Measurements from ENCODE around the gene VPS26B. TPM values are rescaled to one million over a fixed set of nuclear protein-coding genes. Genes with fewer than 3 reads are reported as not detected.
A peak's percentile ranks its signal among the peaks of the same experiment; 100 is the strongest.

Gene VPS26B
- total RNA-seq, 1 experiment from 2014 or later = 29.3 TPM

GRCh38 chr11:134244593-134244992 lies 20.1 kb downstream of the VPS26B start:
- CTCF ChIA-PET = interaction anchor here (0.6 to 2.5 kb wide), 6 partner anchors 9 to 105 kb away, joined by 3 to 13 read pairs (median 5); partner anchors contain the start of genes ACAD8, NCAPD3, THYN1 and VPS26B
- Mint-ChIP-seq H3K4me1 (peaks cover 8% of the 10 kb centered on the region), H3K4me3 (no peak overlapping the region), H3K36me3 (peaks cover 41% of the 10 kb centered on the region), H3K9me3 (no peaks in the 10 kb centered on the region), H3K27ac (no peak overlapping the region), H3K27me3 (ENCODE audit: low read depth) (no peaks in the 10 kb centered on the region)
- DNase-seq (ENCODE audit: low spot score) = no peak
- ATAC-seq = peak; percentile 83
- no peak for TF ChIP-seq PRRX2 (CRISPR knock-in tag; IDR thresholded peaks at IDR 0.05)
- 0 out of 2 replicates have a peak, but pooled peaks have one; percentile 16 for TF ChIP-seq PRDM15 (CRISPR knock-in tag; IDR thresholded peaks at IDR 0.05)
- POLR2A ChIA-PET = no interaction called here

- ChIA-PET POLR2A (no interaction called here), CTCF (interaction anchor here (0.6 to 2.5 kb wide), 4 partner anchors 9 to 38 kb away, joined by 3 to 13 read pairs (median 9); partner anchors contain the start of genes ACAD8, NCAPD3, THYN1 and VPS26B)
- Mint-ChIP-seq H3K9me3 (no peaks in the 10 kb centered on the region), H3K4me1 (peaks cover 8% of the 10 kb centered on the region), H3K36me3 (peaks cover 44% of the 10 kb centered on the region), H3K27ac (no peak overlapping the region), H3K27me3 (ENCODE audit: low read depth) (no peaks in the 10 kb centered on the region), H3K4me3 (no peak overlapping the region)
- ATAC-seq (no peak), DNase-seq (ENCODE audit: low spot score) (no peak)
- TF ChIP-seq ZNF532 (CRISPR knock-in tag; IDR thresholded peaks at IDR 0.05; ENCODE audit: borderline replicate concordance) = no peak
- TF ChIP-seq ETV6 (CRISPR knock-in tag; IDR thresholded peaks at IDR 0.05) = no peak
- TF ChIP-seq E2F1 (CRISPR knock-in tag; IDR thresholded peaks at IDR 0.05) = no peak
- no peak for TF ChIP-seq IRF1 (CRISPR knock-in tag; IDR thresholded peaks at IDR 0.05)
- no peak for TF ChIP-seq ZNF232 (CRISPR knock-in tag; IDR thresholded peaks at IDR 0.05)
- TF ChIP-seq PREB (CRISPR knock-in tag; IDR thresholded peaks at IDR 0.05; ENCODE audit: borderline replicate concordance) = no peak
- no peak for TF ChIP-seq HMGA2 (CRISPR knock-in tag; IDR thresholded peaks at IDR 0.05)
- no peak for TF ChIP-seq USF1 (CRISPR knock-in tag; IDR thresholded peaks at IDR 0.05)
- no peak for TF ChIP-seq FOXP4 (CRISPR knock-in tag; IDR thresholded peaks at IDR 0.05)
- TF ChIP-seq AFF4 (CRISPR knock-in tag; IDR thresholded peaks at IDR 0.05; ENCODE audit: borderline replicate concordance) = no peak
- TF ChIP-seq ZNF425 (CRISPR knock-in tag; conservative IDR thresholded peaks at IDR 0.05) = no peak
These were observed 21.0 kb downstream of the VPS26B start for GRCh38 chr11:134245434-134245833.
